Ovary (tissue), 9 donors: ENCODE data around the gene VAV2. TPM values are rescaled to one million over a fixed set of nuclear protein-coding genes. Genes with fewer than 3 reads are reported as not detected.

Source experiments
- DNase-seq, 5 donors: peaks; one replicate each; pipeline ENCODE4 v3.0.0-alpha.2; 2019 to 2020
- H3K27ac ChIP-seq, 2 donors: fragments of 200-600 bp; one replicate each; pipeline versions ENCODE4 v1.5.1 to v1.8.0; 2019 to 2022
- H3K27me3 ChIP-seq: fragments of 200-600 bp; one replicate; pipeline ENCODE4 v1.8.0; 2022
- H3K36me3 ChIP-seq: fragments of 200-600 bp; sonication (generic); one replicate; pipeline ENCODE4 v1.5.1; 2019
- H3K4me1 ChIP-seq: one replicate; pipeline ENCODE4 v1.8.1; 2013; ENCODE audit warnings: mild to moderate bottlenecking, moderate library complexity; ENCODE audit not compliant: insufficient read depth
- H3K4me3 ChIP-seq: fragments of 200-600 bp; sonication (generic); one replicate; pipeline ENCODE4 v1.5.1; 2017
- H3K9me3 ChIP-seq, 2 donors: fragments of 200-600 bp in 1 of 2; sonication (generic) in 1 of 2; one replicate each; pipeline versions ENCODE4 v1.5.1 to v1.8.1; 2013 to 2019; ENCODE audit warnings: mild to moderate bottlenecking in 1 of 2, moderate library complexity in 1 of 2
- CTCF ChIP-seq, 3 donors: fragments of 450-650 bp in 2 of 3; fragments of 200-600 bp in 1 of 3; IDR thresholded peaks; one replicate each; pipeline versions ENCODE4 v1.5.1 to v1.8.0; 2016 to 2022; ENCODE audit warnings: antibody characterized with exemption in 3 of 3, mild to moderate bottlenecking in 1 of 3
- EP300 ChIP-seq: sonication (generic); formaldehyde crosslinking; IDR thresholded peaks from one replicate; pipeline ENCODE4 v1.6.1; 2017; ENCODE audit warnings: antibody characterized with exemption
- POLR2A ChIP-seq: fragments of 450-650 bp; IDR thresholded peaks from one replicate; pipeline ENCODE4 v1.6.1; 2017; ENCODE audit warnings: antibody characterized with exemption, mild to moderate bottlenecking, moderate library complexity
- WGBS, 3 donors: extraction: QIAGEN DNeasy Blood & Tissue Kit in 1 of 3; methylation state at CpG; one replicate each; pipeline versions ENCODE4 v1.1.5 to v1.1.7; 2013 to 2017; 5-methylcytosine and 5-hydroxymethylcytosine counted together
- intact Hi-C, 4 donors: fragments of 100-400 bp; cut with DNase I; formaldehyde crosslinking; loops; one replicate each; pipeline versions ENCODE4 v1.11.0 to v1.15.1; 2022 to 2023
- polyA plus RNA-seq, 2 donors: library from polyadenylated mRNA; stranded (reverse); fragments of 200-250 nt in 1 of 2; fragments of 350-450 nt in 1 of 2; fragmentation: Illumina TruSeq in 1 of 2; extraction: RNeasy Lipid Tissue Mini Kit (QIAGEN cat#74804) in 1 of 2; gene quantifications; one replicate each; pipeline ENCODE4 v1.2.3, GENCODE V29; 2013 to 2014
- total RNA-seq, 7 donors: library from RNA; depleted of rRNA in 2 of 7; stranded (reverse); fragments of >200 nt in 2 of 7; fragmentation: NEBNext Ultra II Directional in 3 of 7; extraction: Animal tissue kit (Norgen Biotek cat#: 25700) in 3 of 7; gene quantifications; one replicate each; pipeline versions ENCODE4 v1.1.0 to v1.2.4, GENCODE V29; 2016 to 2023
- donor health status: DM: no; HTN: no; CAD: no; lungs with moderate emphysema.
- donor health status: DM: no; HTN: no; CAD: no.
- donor health status: Bipolar disorder and iron deficiency.
- donor health status: DM: yes; HTN: yes; CAD: no.
- donor health status: DM: no; HTN: no; CAD: no.
- donor health status: DM: yes; HTN: yes; CAD: no.

VAV2 gene
- total and polyA plus RNA-seq, 9 donors: 3.7 to 14.1 (median 7.8) TPM

- DNase-seq: no peak
- TF ChIP-seq POLR2A (no peak), CTCF (IDR thresholded peaks at IDR 0.05) (no peak), EP300 (no peak)
Observed at GRCh38 chr9:133842174-133842573, 149.9 kb downstream of the VAV2 start.

GRCh38 chr9:133841167-133841812, 150.8 kb downstream of the VAV2 start:
- H3K4me3 ChIP-seq: no peak overlapping the region
- intact Hi-C loops: no loop called here
- no peaks in the 10 kb centered on the region for H3K27me3 ChIP-seq
- no peak for DNase-seq
- no peaks in the 10 kb centered on the region for H3K36me3 ChIP-seq
- H3K9me3 ChIP-seq: no peaks in the 10 kb centered on the region
- TF ChIP-seq CTCF (IDR thresholded peaks at IDR 0.05) (no peak), EP300 (no peak), POLR2A (no peak)
- no peak overlapping the region for H3K27ac ChIP-seq
- peaks cover 11% of the 10 kb centered on the region for H3K4me1 ChIP-seq
- 87 to 91% (median 91%) methylated on average over 10 of the region's 10 CpGs for WGBS, 3 donors

More at GRCh38 chr9:133842174-133842573, 149.9 kb downstream of the VAV2 start:
- H3K9me3 ChIP-seq: no peaks in the 10 kb centered on the region
- peaks cover 11% of the 10 kb centered on the region for H3K4me1 ChIP-seq
- no peaks in the 10 kb centered on the region for H3K36me3 ChIP-seq
- intact Hi-C loops: no loop called here
- no peaks in the 10 kb centered on the region for H3K27me3 ChIP-seq
- 65 to 91% (median 81%) methylated on average over 12 to 17 of the region's 17 CpGs for WGBS, 3 donors
- H3K27ac ChIP-seq: no peak overlapping the region
- H3K4me3 ChIP-seq: no peak overlapping the region

DNA sequence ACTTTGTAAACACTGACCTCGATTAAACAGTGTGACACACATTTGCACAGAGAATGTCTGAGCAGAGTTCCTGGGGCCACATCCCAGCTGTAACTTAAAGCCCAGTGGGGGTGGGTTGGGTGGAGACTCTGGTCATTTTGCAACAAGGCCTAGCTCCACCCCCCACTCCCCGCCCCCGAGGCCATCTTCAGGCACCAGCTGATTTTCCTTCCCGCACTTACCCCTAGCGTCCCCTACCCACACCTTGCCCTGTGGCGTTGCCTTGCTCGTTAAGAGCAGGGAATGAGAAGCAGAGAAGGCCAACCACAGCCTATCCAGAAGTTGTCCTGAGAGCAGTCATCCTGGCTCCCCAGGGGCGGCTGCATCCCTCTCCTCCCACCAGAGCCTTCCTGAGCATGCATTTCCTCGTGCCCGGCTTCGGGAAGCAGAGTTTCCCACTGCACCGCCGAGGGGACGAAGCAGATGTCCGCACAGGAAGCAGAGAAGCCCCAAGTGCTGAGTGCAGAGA, 152.2 kb downstream of the VAV2 start:
- TF ChIP-seq CTCF (IDR thresholded peaks at IDR 0.05): no peak
- TF ChIP-seq POLR2A: no peak
- Histone ChIP-seq H3K27me3 (no peaks in the 10 kb centered on the region), H3K4me3 (no peak overlapping the region), H3K9me3 (no peaks in the 10 kb centered on the region), H3K4me1 (peaks cover 11% of the 10 kb centered on the region), H3K36me3 (no peaks in the 10 kb centered on the region), H3K27ac (no peak overlapping the region)
- intact Hi-C loops: no loop called here
- WGBS, 3 donors: 43 to 52% (median 51%) methylated on average over 15 of the region's 15 CpGs
- DNase-seq: no peak

DNA sequence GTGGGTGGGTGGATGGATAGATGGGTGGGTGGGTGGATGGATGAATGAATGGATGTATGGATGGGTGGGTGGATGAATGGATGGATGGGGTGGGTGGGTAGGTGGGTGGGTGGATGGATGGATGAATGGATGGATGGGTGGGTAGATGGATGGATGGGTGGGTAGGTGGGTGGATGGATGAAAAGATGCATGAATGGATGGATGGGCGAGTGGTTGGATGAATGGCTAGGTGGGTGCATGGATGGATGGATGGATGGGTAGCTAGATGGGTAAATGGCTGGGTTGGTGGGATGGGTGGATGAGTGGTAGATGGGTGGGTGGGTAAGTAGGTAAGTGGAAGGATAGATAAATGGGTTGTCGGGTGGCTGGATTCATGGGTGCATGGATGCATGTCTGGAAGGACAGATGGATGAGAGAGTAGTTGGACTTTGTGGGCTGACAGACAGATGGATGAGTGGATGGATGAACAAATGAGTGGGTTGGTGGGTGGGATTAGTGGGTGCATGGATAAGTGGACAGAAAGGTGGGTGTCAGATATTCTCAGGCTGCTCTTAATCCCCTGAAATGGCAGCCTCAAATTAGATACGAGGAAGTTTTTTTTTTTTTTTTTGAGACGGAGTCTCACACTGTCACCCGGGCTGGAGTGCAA, 153.1 kb downstream of the VAV2 start:
- Histone ChIP-seq H3K27ac (no peak overlapping the region), H3K4me3 (no peak overlapping the region), H3K9me3 (no peaks in the 10 kb centered on the region), H3K27me3 (no peaks in the 10 kb centered on the region), H3K36me3 (no peaks in the 10 kb centered on the region), H3K4me1 (peaks cover 6% of the 10 kb centered on the region)
- DNase-seq: no peak
- TF ChIP-seq EP300 (no peak), POLR2A (no peak), CTCF (IDR thresholded peaks at IDR 0.05) (no peak)
- WGBS, 3 donors: 90 to 96% (median 94%) methylated on average over 5 of the region's 5 CpGs
- intact Hi-C loops: no loop called here
